Measurements from ENCODE around the gene RIMBP2. TPM values are rescaled to one million over a fixed set of nuclear protein-coding genes. Genes with fewer than 3 reads are reported as not detected.

The RIMBP2 gene
- total RNA-seq, 4 donors from 2014 or later: 0.83 to 1.8 (median 1.4) TPM

- intact Hi-C loops (cut with DNase I): no loop called here
- no peak overlapping the region for H3K27ac ChIP-seq (replicated peaks in 1 of 4)
- TF ChIP-seq POLR2A (IDR thresholded peaks at IDR 0.05; ENCODE audit: low read depth) (no peak), EP300 (IDR thresholded peaks at IDR 0.05) (no peak), POLR2AphosphoS5 (IDR thresholded peaks at IDR 0.05) (no peak)
- TF ChIP-seq, protein P1, sequence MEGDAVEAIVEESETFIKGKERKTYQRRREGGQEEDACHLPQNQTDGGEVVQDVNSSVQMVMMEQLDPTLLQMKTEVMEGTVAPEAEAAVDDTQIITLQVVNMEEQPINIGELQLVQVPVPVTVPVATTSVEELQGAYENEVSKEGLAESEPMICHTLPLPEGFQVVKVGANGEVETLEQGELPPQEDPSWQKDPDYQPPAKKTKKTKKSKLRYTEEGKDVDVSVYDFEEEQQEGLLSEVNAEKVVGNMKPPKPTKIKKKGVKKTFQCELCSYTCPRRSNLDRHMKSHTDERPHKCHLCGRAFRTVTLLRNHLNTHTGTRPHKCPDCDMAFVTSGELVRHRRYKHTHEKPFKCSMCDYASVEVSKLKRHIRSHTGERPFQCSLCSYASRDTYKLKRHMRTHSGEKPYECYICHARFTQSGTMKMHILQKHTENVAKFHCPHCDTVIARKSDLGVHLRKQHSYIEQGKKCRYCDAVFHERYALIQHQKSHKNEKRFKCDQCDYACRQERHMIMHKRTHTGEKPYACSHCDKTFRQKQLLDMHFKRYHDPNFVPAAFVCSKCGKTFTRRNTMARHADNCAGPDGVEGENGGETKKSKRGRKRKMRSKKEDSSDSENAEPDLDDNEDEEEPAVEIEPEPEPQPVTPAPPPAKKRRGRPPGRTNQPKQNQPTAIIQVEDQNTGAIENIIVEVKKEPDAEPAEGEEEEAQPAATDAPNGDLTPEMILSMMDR (IDR thresholded peaks at IDR 0.05): no peak
- DNase-seq (ENCODE audit: extremely low spot score): peak; percentile 88
- H3K9me3 ChIP-seq: no peaks in the 10 kb centered on the region
- no peaks in the 10 kb centered on the region for H3K4me1 ChIP-seq
- 68% methylated on average over 7 of the region's 7 CpGs for WGBS
- H3K36me3 ChIP-seq: no peaks in the 10 kb centered on the region
- peaks cover 0 to 7% (median 0%) of the 10 kb centered on the region in 4 donors for H3K27me3 ChIP-seq
- no peak overlapping the region for H3K4me3 ChIP-seq
These were observed 310.8 kb downstream of the RIMBP2 start for GRCh38 chr12:130405332-130405731.

- TF ChIP-seq, protein P1 (IDR thresholded peaks at IDR 0.05): no peak
- TF ChIP-seq POLR2AphosphoS5 (IDR thresholded peaks at IDR 0.05) (no peak), POLR2A (IDR thresholded peaks at IDR 0.05; ENCODE audit: low read depth) (no peak), EP300 (IDR thresholded peaks at IDR 0.05) (no peak)
- DNase-seq (ENCODE audit: extremely low spot score): no peak
- Histone ChIP-seq H3K36me3 (no peaks in the 10 kb centered on the region), H3K4me1 (no peaks in the 10 kb centered on the region), H3K27me3 (peaks cover 0 to 7% (median 0%) of the 10 kb centered on the region in 4 donors), H3K27ac (replicated peaks in 1 of 4) (no peak overlapping the region), H3K9me3 (no peaks in the 10 kb centered on the region), H3K4me3 (no peak overlapping the region)
- intact Hi-C loops (cut with DNase I): no loop called here
- 74% methylated on average over 5 of the region's 6 CpGs for WGBS
These were observed 314.4 kb downstream of the RIMBP2 start for GRCh38 chr12:130401703-130402102.

- TF ChIP-seq EP300 (IDR thresholded peaks at IDR 0.05): no peak
- no peak for TF ChIP-seq POLR2A (IDR thresholded peaks at IDR 0.05; ENCODE audit: low read depth)
- TF ChIP-seq, protein P1 (IDR thresholded peaks at IDR 0.05): no peak
- no peak for TF ChIP-seq POLR2AphosphoS5 (IDR thresholded peaks at IDR 0.05)
- H3K27me3 ChIP-seq: peaks cover 0 to 9% (median 0%) of the 10 kb centered on the region in 4 donors
- H3K4me3 ChIP-seq: no peak overlapping the region
- no peaks in the 10 kb centered on the region for H3K4me1 ChIP-seq
- no peak for DNase-seq (ENCODE audit: extremely low spot score)
- no peaks in the 10 kb centered on the region for H3K36me3 ChIP-seq
- H3K27ac ChIP-seq (replicated peaks in 1 of 4): no peak overlapping the region
- H3K9me3 ChIP-seq: no peaks in the 10 kb centered on the region
- WGBS: 79% methylated on average over 12 of the region's 12 CpGs
- intact Hi-C loops (cut with DNase I): no loop called here
These were observed 317.8 kb downstream of the RIMBP2 start for GRCh38 chr12:130398100-130398848.

DNA sequence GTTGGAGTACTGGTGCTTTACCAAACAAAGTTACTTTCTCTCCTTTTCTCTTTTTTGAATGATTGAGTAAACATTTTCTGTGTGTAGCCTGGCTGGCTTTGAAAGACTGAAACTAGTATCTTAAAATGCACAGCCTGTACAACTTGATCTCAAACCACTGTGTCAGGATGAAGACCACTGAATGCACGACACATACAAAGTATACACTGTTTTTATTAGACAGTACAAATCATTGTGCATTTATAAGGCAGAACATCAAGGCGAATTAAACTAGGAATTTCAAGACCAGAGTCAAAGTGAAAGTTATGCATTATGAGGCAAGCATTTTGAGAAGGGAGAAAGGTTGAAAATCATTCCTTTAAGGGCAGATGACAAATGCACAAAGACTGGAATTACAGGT is 319.4 kb downstream of the RIMBP2 start:
- intact Hi-C loops (cut with DNase I): no loop called here
- 83% methylated on average over 2 of the region's 2 CpGs for WGBS
- Histone ChIP-seq H3K9me3 (no peaks in the 10 kb centered on the region), H3K36me3 (no peaks in the 10 kb centered on the region), H3K27me3 (peaks cover 0 to 12% (median 0%) of the 10 kb centered on the region in 4 donors), H3K27ac (replicated peaks in 1 of 4) (no peak overlapping the region), H3K4me3 (no peak overlapping the region), H3K4me1 (no peaks in the 10 kb centered on the region)
- TF ChIP-seq EP300 (IDR thresholded peaks at IDR 0.05): no peak
- TF ChIP-seq POLR2A (IDR thresholded peaks at IDR 0.05; ENCODE audit: low read depth): no peak
- TF ChIP-seq, protein P1 (IDR thresholded peaks at IDR 0.05): no peak
- no peak for TF ChIP-seq POLR2AphosphoS5 (IDR thresholded peaks at IDR 0.05)
- no peak for DNase-seq (ENCODE audit: extremely low spot score)
